PC-3 (cell line): ENCODE results near the gene USP32.

ENCODE experiments used
- CTCF ChIP-seq: fragments of 300-600 bp; sonication (generic); conservative IDR thresholded peaks from 2 replicates; pipeline ENCODE4 v1.5.1; 2017; ENCODE audit warnings: antibody characterized with exemption, low read depth, mild to moderate bottlenecking, low read length
- EZH2 ChIP-seq: fragments of 300-600 bp; sonication (generic); IDR thresholded peaks from one replicate; pipeline ENCODE4 v1.6.1; 2017; ENCODE audit warnings: antibody characterized with exemption, mild to moderate bottlenecking, low read length; ENCODE audit not compliant: unreplicated experiment

- TF ChIP-seq CTCF (no peak), EZH2 (no peak)
Measured at GRCh38 chr17:60230358-60230757, 161.6 kb downstream of the USP32 start.
